ENCODE measurements around the gene CPB2. TPM values are rescaled to one million over a fixed set of nuclear protein-coding genes. Genes with fewer than 3 reads are reported as not detected.
A peak's percentile ranks its signal among the peaks of the same experiment; 100 is the strongest.

Gene CPB2
- total and polyA plus RNA-seq, 2 of the 8 experiments (the other 6 are each of a cell fraction or from before 2014, with no cell fraction given) = not detected

DNA sequence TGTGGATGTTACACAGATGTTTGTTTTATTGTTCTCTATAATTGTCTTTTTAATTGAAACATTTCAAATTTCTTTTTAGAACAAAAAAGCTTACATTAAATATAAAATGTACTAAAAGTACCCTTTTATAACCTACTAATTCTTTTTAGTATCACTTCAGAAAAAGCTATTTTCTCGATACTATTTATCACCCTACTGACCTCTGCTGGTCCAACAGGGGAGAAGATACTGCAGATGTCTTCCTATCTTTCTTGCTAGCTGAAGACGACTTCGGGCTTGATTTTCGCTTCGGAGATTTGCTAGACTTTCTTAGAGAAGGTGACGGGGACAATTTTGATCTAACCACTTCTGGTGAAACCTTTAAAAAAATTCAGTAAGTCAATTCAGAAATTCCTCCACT lies 94.7 kb downstream of the CPB2 start (continued):
- TF ChIP-seq, protein P1, sequence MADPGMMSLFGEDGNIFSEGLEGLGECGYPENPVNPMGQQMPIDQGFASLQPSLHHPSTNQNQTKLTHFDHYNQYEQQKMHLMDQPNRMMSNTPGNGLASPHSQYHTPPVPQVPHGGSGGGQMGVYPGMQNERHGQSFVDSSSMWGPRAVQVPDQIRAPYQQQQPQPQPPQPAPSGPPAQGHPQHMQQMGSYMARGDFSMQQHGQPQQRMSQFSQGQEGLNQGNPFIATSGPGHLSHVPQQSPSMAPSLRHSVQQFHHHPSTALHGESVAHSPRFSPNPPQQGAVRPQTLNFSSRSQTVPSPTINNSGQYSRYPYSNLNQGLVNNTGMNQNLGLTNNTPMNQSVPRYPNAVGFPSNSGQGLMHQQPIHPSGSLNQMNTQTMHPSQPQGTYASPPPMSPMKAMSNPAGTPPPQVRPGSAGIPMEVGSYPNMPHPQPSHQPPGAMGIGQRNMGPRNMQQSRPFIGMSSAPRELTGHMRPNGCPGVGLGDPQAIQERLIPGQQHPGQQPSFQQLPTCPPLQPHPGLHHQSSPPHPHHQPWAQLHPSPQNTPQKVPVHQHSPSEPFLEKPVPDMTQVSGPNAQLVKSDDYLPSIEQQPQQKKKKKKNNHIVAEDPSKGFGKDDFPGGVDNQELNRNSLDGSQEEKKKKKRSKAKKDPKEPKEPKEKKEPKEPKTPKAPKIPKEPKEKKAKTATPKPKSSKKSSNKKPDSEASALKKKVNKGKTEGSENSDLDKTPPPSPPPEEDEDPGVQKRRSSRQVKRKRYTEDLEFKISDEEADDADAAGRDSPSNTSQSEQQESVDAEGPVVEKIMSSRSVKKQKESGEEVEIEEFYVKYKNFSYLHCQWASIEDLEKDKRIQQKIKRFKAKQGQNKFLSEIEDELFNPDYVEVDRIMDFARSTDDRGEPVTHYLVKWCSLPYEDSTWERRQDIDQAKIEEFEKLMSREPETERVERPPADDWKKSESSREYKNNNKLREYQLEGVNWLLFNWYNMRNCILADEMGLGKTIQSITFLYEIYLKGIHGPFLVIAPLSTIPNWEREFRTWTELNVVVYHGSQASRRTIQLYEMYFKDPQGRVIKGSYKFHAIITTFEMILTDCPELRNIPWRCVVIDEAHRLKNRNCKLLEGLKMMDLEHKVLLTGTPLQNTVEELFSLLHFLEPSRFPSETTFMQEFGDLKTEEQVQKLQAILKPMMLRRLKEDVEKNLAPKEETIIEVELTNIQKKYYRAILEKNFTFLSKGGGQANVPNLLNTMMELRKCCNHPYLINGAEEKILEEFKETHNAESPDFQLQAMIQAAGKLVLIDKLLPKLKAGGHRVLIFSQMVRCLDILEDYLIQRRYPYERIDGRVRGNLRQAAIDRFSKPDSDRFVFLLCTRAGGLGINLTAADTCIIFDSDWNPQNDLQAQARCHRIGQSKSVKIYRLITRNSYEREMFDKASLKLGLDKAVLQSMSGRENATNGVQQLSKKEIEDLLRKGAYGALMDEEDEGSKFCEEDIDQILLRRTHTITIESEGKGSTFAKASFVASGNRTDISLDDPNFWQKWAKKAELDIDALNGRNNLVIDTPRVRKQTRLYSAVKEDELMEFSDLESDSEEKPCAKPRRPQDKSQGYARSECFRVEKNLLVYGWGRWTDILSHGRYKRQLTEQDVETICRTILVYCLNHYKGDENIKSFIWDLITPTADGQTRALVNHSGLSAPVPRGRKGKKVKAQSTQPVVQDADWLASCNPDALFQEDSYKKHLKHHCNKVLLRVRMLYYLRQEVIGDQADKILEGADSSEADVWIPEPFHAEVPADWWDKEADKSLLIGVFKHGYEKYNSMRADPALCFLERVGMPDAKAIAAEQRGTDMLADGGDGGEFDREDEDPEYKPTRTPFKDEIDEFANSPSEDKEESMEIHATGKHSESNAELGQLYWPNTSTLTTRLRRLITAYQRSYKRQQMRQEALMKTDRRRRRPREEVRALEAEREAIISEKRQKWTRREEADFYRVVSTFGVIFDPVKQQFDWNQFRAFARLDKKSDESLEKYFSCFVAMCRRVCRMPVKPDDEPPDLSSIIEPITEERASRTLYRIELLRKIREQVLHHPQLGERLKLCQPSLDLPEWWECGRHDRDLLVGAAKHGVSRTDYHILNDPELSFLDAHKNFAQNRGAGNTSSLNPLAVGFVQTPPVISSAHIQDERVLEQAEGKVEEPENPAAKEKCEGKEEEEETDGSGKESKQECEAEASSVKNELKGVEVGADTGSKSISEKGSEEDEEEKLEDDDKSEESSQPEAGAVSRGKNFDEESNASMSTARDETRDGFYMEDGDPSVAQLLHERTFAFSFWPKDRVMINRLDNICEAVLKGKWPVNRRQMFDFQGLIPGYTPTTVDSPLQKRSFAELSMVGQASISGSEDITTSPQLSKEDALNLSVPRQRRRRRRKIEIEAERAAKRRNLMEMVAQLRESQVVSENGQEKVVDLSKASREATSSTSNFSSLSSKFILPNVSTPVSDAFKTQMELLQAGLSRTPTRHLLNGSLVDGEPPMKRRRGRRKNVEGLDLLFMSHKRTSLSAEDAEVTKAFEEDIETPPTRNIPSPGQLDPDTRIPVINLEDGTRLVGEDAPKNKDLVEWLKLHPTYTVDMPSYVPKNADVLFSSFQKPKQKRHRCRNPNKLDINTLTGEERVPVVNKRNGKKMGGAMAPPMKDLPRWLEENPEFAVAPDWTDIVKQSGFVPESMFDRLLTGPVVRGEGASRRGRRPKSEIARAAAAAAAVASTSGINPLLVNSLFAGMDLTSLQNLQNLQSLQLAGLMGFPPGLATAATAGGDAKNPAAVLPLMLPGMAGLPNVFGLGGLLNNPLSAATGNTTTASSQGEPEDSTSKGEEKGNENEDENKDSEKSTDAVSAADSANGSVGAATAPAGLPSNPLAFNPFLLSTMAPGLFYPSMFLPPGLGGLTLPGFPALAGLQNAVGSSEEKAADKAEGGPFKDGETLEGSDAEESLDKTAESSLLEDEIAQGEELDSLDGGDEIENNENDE (IDR thresholded peaks at IDR 0.05; ENCODE audit: insufficient replicate concordance, low read length) = no peak
- TF ChIP-seq TAF7 (optimal IDR thresholded peaks at IDR 0.05; ENCODE audit: borderline replicate concordance, low read depth, low read length) = no peak
- no peak for TF ChIP-seq SIRT6 (IDR thresholded peaks at IDR 0.05; ENCODE audit: low read length)
- TF ChIP-seq YY1 (IDR thresholded peaks at IDR 0.05; ENCODE audit: low read depth, low read length) = no peak
- TF ChIP-seq, protein P2, sequence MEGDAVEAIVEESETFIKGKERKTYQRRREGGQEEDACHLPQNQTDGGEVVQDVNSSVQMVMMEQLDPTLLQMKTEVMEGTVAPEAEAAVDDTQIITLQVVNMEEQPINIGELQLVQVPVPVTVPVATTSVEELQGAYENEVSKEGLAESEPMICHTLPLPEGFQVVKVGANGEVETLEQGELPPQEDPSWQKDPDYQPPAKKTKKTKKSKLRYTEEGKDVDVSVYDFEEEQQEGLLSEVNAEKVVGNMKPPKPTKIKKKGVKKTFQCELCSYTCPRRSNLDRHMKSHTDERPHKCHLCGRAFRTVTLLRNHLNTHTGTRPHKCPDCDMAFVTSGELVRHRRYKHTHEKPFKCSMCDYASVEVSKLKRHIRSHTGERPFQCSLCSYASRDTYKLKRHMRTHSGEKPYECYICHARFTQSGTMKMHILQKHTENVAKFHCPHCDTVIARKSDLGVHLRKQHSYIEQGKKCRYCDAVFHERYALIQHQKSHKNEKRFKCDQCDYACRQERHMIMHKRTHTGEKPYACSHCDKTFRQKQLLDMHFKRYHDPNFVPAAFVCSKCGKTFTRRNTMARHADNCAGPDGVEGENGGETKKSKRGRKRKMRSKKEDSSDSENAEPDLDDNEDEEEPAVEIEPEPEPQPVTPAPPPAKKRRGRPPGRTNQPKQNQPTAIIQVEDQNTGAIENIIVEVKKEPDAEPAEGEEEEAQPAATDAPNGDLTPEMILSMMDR (IDR thresholded peaks at IDR 0.05; ENCODE audit: control extremely low read depth in 1 of 3, insufficient read depth in 1 of 3, low read depth in 1 of 3, low read length in 3 of 3) = peak in 2 of 3 experiments; percentile 37 to 48; a peak in 2 of 4 replicates
- peak; percentile 34 to 45; a peak in 3 of 4 replicates for TF ChIP-seq RAD21 (IDR thresholded peaks at IDR 0.05 in 1 of 2, conservative IDR thresholded peaks at IDR 0.05 in 1 of 2; ENCODE audit: low read depth in 2 of 2, low read length in 2 of 2)
- TF ChIP-seq GABPA (IDR thresholded peaks at IDR 0.05; ENCODE audit: borderline replicate concordance, insufficient read depth, low read length) = no peak
- no peak for TF ChIP-seq ZNF274 (IDR thresholded peaks at IDR 0.05; ENCODE audit: borderline replicate concordance, extremely low read depth, low read length)
- TF ChIP-seq NRF1 (IDR thresholded peaks at IDR 0.05; ENCODE audit: low read depth, low read length) = no peak

All from H1 (cell line).